Measurements from ENCODE around the gene ATRX. TPM values are rescaled to one million over a fixed set of nuclear protein-coding genes. Genes with fewer than 3 reads are reported as not detected.

The ATRX gene
- total RNA-seq, 2 experiments from 2014 or later: 48.2 to 66.3 TPM

GRCh38 chrX:77786365-77786680, 307 bp upstream of the ATRX start:
- CTCF ChIA-PET (ENCODE audit: unreplicated experiment): no interaction called here
- Histone ChIP-seq H4K20me1 (ENCODE audit: insufficient read depth, low read length) (no peaks in the 10 kb centered on the region), H3K9me2 (ENCODE audit: insufficient read depth, low read length) (no peaks in the 10 kb centered on the region), H3K4me3 (ENCODE audit: low read depth, low read length, poor library complexity, severe bottlenecking) (peak overlapping the region; percentile 91), H3K79me2 (ENCODE audit: insufficient read depth, low read depth, low read length) (peaks cover 50% of the 10 kb centered on the region), H3K4me1 (ENCODE audit: insufficient read depth, low read length, poor library complexity, severe bottlenecking) (peaks cover 16% of the 10 kb centered on the region), H3K9me3 (ENCODE audit: low read length) (no peaks in the 10 kb centered on the region), H3K4me2 (ENCODE audit: low read length) (peak overlapping the region; percentile 80), H3K36me3 (ENCODE audit: insufficient read depth, low read length) (peaks cover 16% of the 10 kb centered on the region), H2AFZ (ENCODE audit: low read length) (peak overlapping the region; percentile 97), H3K27ac (ENCODE audit: low read depth, low read length, poor library complexity, severe bottlenecking) (peak overlapping the region; percentile 81)
- POLR2A ChIA-PET: no interaction called here
- intact Hi-C loops (cut with micrococcal nuclease; ENCODE audit: unreplicated experiment): loop anchor here (10.0 kb wide), 1 partner anchor 108 kb away; the partner anchor contains the start of genes COX7B and MAGT1
- no TSS peak for BruUV-seq (replicated peaks)
- TF ChIP-seq CTCF (conservative IDR thresholded peaks at IDR 0.05; ENCODE audit: low read length): no peak
- no peak for TF ChIP-seq EZH2phosphoT487 (IDR thresholded peaks at IDR 0.05; ENCODE audit: borderline replicate concordance, low read depth, low read length)
- no peak for DNase-seq (ENCODE audit: low spot score)

DNA sequence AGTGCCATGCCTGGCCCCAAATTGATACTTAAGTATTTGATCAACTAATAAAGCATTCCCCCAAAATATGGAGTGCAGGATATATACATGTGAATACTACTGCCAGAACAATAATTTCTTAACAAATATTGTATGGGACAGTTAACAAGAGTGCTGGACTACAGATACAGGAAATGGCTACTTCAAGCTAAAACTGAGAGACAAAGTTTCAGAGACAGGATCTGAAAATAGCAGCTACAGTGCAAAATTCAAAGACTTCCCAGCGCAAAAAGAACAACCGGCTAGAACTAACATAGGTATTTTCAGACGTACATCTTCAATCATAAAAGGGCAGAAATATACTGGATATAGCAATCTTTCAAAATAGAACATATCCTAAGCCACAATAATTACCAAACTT, 6.3 kb downstream of the ATRX start:
- no TSS peak for BruUV-seq (replicated peaks)
- Histone ChIP-seq H3K4me1 (ENCODE audit: insufficient read depth, low read length, poor library complexity, severe bottlenecking) (peaks cover 14% of the 10 kb centered on the region), H3K9me2 (ENCODE audit: insufficient read depth, low read length) (no peaks in the 10 kb centered on the region), H3K9me3 (ENCODE audit: low read length) (no peaks in the 10 kb centered on the region), H3K4me2 (ENCODE audit: low read length) (no peak overlapping the region), H2AFZ (ENCODE audit: low read length) (no peak overlapping the region), H4K20me1 (ENCODE audit: insufficient read depth, low read length) (no peaks in the 10 kb centered on the region), H3K27ac (ENCODE audit: low read depth, low read length, poor library complexity, severe bottlenecking) (no peak overlapping the region), H3K79me2 (ENCODE audit: insufficient read depth, low read depth, low read length) (peaks cover 100% of the 10 kb centered on the region), H3K36me3 (ENCODE audit: insufficient read depth, low read length) (peaks cover 21% of the 10 kb centered on the region), H3K4me3 (ENCODE audit: low read depth, low read length, poor library complexity, severe bottlenecking) (no peak overlapping the region)
- ChIA-PET CTCF (ENCODE audit: unreplicated experiment) (no interaction called here), POLR2A (no interaction called here)
- intact Hi-C loops (cut with micrococcal nuclease; ENCODE audit: unreplicated experiment): loop anchor here (10.0 kb wide), 1 partner anchor 115 kb away; the partner anchor contains the start of genes COX7B and MAGT1
- no peak for DNase-seq (ENCODE audit: low spot score)
- TF ChIP-seq EZH2phosphoT487 (IDR thresholded peaks at IDR 0.05; ENCODE audit: borderline replicate concordance, low read depth, low read length): no peak
- TF ChIP-seq CTCF (conservative IDR thresholded peaks at IDR 0.05; ENCODE audit: low read length): no peak

DNA sequence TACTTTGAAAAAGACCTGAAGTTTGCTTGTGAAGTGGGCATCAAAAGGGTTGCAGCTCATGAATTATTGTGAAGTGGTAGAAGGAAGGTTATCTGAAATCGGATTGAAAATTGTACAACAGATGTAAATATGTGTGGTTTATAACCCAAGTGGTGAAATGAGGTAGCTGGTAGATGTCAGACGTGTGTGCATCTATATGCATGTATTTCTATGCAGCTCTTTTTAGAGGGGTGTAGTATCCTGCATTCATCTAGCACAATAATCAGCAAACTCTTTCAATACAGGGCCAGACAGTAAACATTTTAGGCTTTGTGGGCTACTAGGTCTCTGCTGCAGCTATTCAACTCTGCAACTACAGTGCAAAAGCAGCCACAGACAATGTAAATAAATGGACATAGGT, 9.4 kb downstream of the ATRX start:
- Histone ChIP-seq H3K27ac (ENCODE audit: low read depth, low read length, poor library complexity, severe bottlenecking) (no peak overlapping the region), H3K9me3 (ENCODE audit: low read length) (no peaks in the 10 kb centered on the region), H3K4me2 (ENCODE audit: low read length) (no peak overlapping the region), H3K36me3 (ENCODE audit: insufficient read depth, low read length) (peaks cover 7% of the 10 kb centered on the region), H4K20me1 (ENCODE audit: insufficient read depth, low read length) (no peaks in the 10 kb centered on the region), H3K4me3 (ENCODE audit: low read depth, low read length, poor library complexity, severe bottlenecking) (no peak overlapping the region), H2AFZ (ENCODE audit: low read length) (no peak overlapping the region), H3K79me2 (ENCODE audit: insufficient read depth, low read depth, low read length) (peaks cover 100% of the 10 kb centered on the region), H3K4me1 (ENCODE audit: insufficient read depth, low read length, poor library complexity, severe bottlenecking) (peaks cover 7% of the 10 kb centered on the region), H3K9me2 (ENCODE audit: insufficient read depth, low read length) (no peaks in the 10 kb centered on the region)
- no TSS peak for BruUV-seq (replicated peaks)
- POLR2A ChIA-PET: no interaction called here
- TF ChIP-seq CTCF (conservative IDR thresholded peaks at IDR 0.05; ENCODE audit: low read length): no peak
- no peak for TF ChIP-seq EZH2phosphoT487 (IDR thresholded peaks at IDR 0.05; ENCODE audit: borderline replicate concordance, low read depth, low read length)
- CTCF ChIA-PET (ENCODE audit: unreplicated experiment): no interaction called here
- DNase-seq (ENCODE audit: low spot score): no peak
- intact Hi-C loops (cut with micrococcal nuclease; ENCODE audit: unreplicated experiment): no loop called here

All from OCI-LY7 (cell line).